Measurements from ENCODE around the gene HIVEP3. TPM values are rescaled to one million over a fixed set of nuclear protein-coding genes. Genes with fewer than 3 reads are reported as not detected.

The HIVEP3 gene
- total RNA-seq, 1 experiment from 2014 or later: 1.2 TPM

GRCh38 chr1:41653574-41653973, 265.1 kb downstream of the HIVEP3 start:
- no peak for DNase-seq (ENCODE audit: unreplicated experiment)
- Mint-ChIP-seq H3K27me3 (ENCODE audit: insufficient read depth, unreplicated experiment) (no peaks in the 10 kb centered on the region), H3K36me3 (ENCODE audit: insufficient read depth, unreplicated experiment) (peaks cover 7% of the 10 kb centered on the region), H3K4me3 (ENCODE audit: unreplicated experiment) (no peak overlapping the region), H3K27ac (ENCODE audit: low read depth, unreplicated experiment) (no peak overlapping the region), H3K9me3 (ENCODE audit: unreplicated experiment) (no peaks in the 10 kb centered on the region), H3K4me1 (ENCODE audit: insufficient read depth, unreplicated experiment) (peaks cover 5% of the 10 kb centered on the region)
- CTCF ChIA-PET: no interaction called here
- TF ChIP-seq CTCF (IDR thresholded peaks at IDR 0.05; ENCODE audit: unreplicated experiment): no peak
- BruUV-seq (replicated peaks): no TSS peak
- POLR2A ChIA-PET: interaction anchor here (0.7 to 2.5 kb wide), 2 partner anchors 11 to 18 kb away, joined by 3 to 7 read pairs; no protein-coding TSS in a partner anchor
- intact Hi-C loops (cut with micrococcal nuclease): no loop called here

- H3K9me3 Mint-ChIP-seq (ENCODE audit: unreplicated experiment): no peaks in the 10 kb centered on the region
- H3K4me1 Mint-ChIP-seq (ENCODE audit: insufficient read depth, unreplicated experiment): peaks cover 5% of the 10 kb centered on the region
- intact Hi-C loops (cut with micrococcal nuclease): no loop called here
- H3K36me3 Mint-ChIP-seq (ENCODE audit: insufficient read depth, unreplicated experiment): peaks cover 7% of the 10 kb centered on the region
- no TSS peak for BruUV-seq (replicated peaks)
- no peak overlapping the region for H3K4me3 Mint-ChIP-seq (ENCODE audit: unreplicated experiment)
- no peaks in the 10 kb centered on the region for H3K27me3 Mint-ChIP-seq (ENCODE audit: insufficient read depth, unreplicated experiment)
- DNase-seq (ENCODE audit: unreplicated experiment): no peak
- no peak overlapping the region for H3K27ac Mint-ChIP-seq (ENCODE audit: low read depth, unreplicated experiment)
- no peak for TF ChIP-seq CTCF (IDR thresholded peaks at IDR 0.05; ENCODE audit: unreplicated experiment)
- ChIA-PET POLR2A (interaction anchor here (0.7 to 1.1 kb wide), 2 partner anchors 19 to 20 kb away, joined by 3 read pairs; no protein-coding TSS in a partner anchor), CTCF (interaction anchor here (0.7 kb wide), 1 partner anchor 48 kb away, joined by 3 read pairs; no protein-coding TSS in a partner anchor)
Measured at GRCh38 chr1:41652384-41653265, 266.1 kb downstream of the HIVEP3 start.

GRCh38 chr1:41650028-41650880, 268.5 kb downstream of the HIVEP3 start:
- POLR2A ChIA-PET: interaction anchor here (1.0 kb wide), 1 partner anchor 51 kb away, joined by 3 read pairs; no protein-coding TSS in a partner anchor
- CTCF ChIA-PET: no interaction called here
- peak overlapping the region; percentile 23 for H3K27ac Mint-ChIP-seq (ENCODE audit: low read depth, unreplicated experiment)
- intact Hi-C loops (cut with micrococcal nuclease): no loop called here
- peaks cover 7% of the 10 kb centered on the region for H3K36me3 Mint-ChIP-seq (ENCODE audit: insufficient read depth, unreplicated experiment)
- BruUV-seq (replicated peaks): no TSS peak
- no peak for TF ChIP-seq CTCF (IDR thresholded peaks at IDR 0.05; ENCODE audit: unreplicated experiment)
- peaks cover 5% of the 10 kb centered on the region for H3K4me1 Mint-ChIP-seq (ENCODE audit: insufficient read depth, unreplicated experiment)
- H3K4me3 Mint-ChIP-seq (ENCODE audit: unreplicated experiment): no peak overlapping the region
- H3K27me3 Mint-ChIP-seq (ENCODE audit: insufficient read depth, unreplicated experiment): no peaks in the 10 kb centered on the region
- H3K9me3 Mint-ChIP-seq (ENCODE audit: unreplicated experiment): no peaks in the 10 kb centered on the region
- no peak for DNase-seq (ENCODE audit: unreplicated experiment)

Data from MCF 10A (cell line).